ENCODE measurements around the gene ZFHX2. TPM values are rescaled to one million over a fixed set of nuclear protein-coding genes. Genes with fewer than 3 reads are reported as not detected.

ZFHX2 gene
- total and polyA plus RNA-seq, 2 of the 13 experiments (the other 11 are each of a cell fraction or from before 2014, with no cell fraction given) = 0.17 to 0.44 TPM

GRCh38 chr14:23568021-23568599, 16.5 kb upstream of the ZFHX2 start (continued):
- no peak for TF ChIP-seq ZNF282 (IDR thresholded peaks at IDR 0.05; ENCODE audit: partially characterized antibody)
- no peak for TF ChIP-seq TOPORS (CRISPR knock-in tag; IDR thresholded peaks at IDR 0.05)
- 0 out of 2 replicates have a peak, but pooled peaks have one; percentile 23 for TF ChIP-seq ZNF12 (CRISPR knock-in tag; IDR thresholded peaks at IDR 0.05)
- TF ChIP-seq ZNF503 (CRISPR knock-in tag; IDR thresholded peaks at IDR 0.05) = no peak
- TF ChIP-seq GFI1 (CRISPR knock-in tag; IDR thresholded peaks at IDR 0.05; ENCODE audit: borderline replicate concordance) = 0 out of 2 replicates have a peak, but pooled peaks have one; percentile 41
- TF ChIP-seq AFF4 (CRISPR knock-in tag; IDR thresholded peaks at IDR 0.05) = no peak
- TF ChIP-seq DPF2 (CRISPR knock-in tag; IDR thresholded peaks at IDR 0.05; ENCODE audit: borderline replicate concordance, low read depth) = 0 out of 2 replicates have a peak, but pooled peaks have one; percentile 12
- TF ChIP-seq MAF1 (CRISPR knock-in tag; IDR thresholded peaks at IDR 0.05; ENCODE audit: borderline replicate concordance) = no peak
- no peak for TF ChIP-seq SUZ12 (IDR thresholded peaks at IDR 0.05; ENCODE audit: low read depth, low read length)
- TF ChIP-seq ZNF724P (CRISPR knock-in tag; IDR thresholded peaks at IDR 0.05; ENCODE audit: borderline replicate concordance) = peak; percentile 2; the same call in 1 of the 2 replicates
- no peak for TF ChIP-seq ATF4 (CRISPR knock-in tag; IDR thresholded peaks at IDR 0.05)
- TF ChIP-seq ZNF792 (CRISPR knock-in tag; IDR thresholded peaks at IDR 0.05) = no peak
- TF ChIP-seq SOX13 (IDR thresholded peaks at IDR 0.05) = no peak
- TF ChIP-seq SOX13 (CRISPR knock-in tag; conservative IDR thresholded peaks at IDR 0.05 in 1 of 2, IDR thresholded peaks at IDR 0.05 in 1 of 2) = 0 out of 4 replicates have a peak, but pooled peaks of 1 of the 2 experiments have one; percentile 24
- no peak for TF ChIP-seq ZMAT5 (CRISPR knock-in tag; IDR thresholded peaks at IDR 0.05; ENCODE audit: borderline replicate concordance, low read depth)
- TF ChIP-seq FOXK2 (IDR thresholded peaks at IDR 0.05) = no peak
- no peak for TF ChIP-seq DDIT3 (CRISPR knock-in tag; IDR thresholded peaks at IDR 0.05)
- TF ChIP-seq HOXA7 (CRISPR knock-in tag; IDR thresholded peaks at IDR 0.05) = no peak
- TF ChIP-seq ZUFSP (CRISPR knock-in tag; IDR thresholded peaks at IDR 0.05; ENCODE audit: borderline replicate concordance) = no peak
- 0 out of 2 replicates have a peak, but pooled peaks have one; percentile 22 for TF ChIP-seq E2F5 (CRISPR knock-in tag; conservative IDR thresholded peaks at IDR 0.05)

All from HepG2 (cell line).